ENCODE data around the gene TMEM134. TPM values are rescaled to one million over a fixed set of nuclear protein-coding genes. Genes with fewer than 3 reads are reported as not detected.

The TMEM134 gene
- total and polyA plus RNA-seq, 9 of the 15 experiments (the other 6 are each of a cell fraction or from before 2014, with no cell fraction given) = 0.63 to 48.4 (median 10.7) TPM

DNA sequence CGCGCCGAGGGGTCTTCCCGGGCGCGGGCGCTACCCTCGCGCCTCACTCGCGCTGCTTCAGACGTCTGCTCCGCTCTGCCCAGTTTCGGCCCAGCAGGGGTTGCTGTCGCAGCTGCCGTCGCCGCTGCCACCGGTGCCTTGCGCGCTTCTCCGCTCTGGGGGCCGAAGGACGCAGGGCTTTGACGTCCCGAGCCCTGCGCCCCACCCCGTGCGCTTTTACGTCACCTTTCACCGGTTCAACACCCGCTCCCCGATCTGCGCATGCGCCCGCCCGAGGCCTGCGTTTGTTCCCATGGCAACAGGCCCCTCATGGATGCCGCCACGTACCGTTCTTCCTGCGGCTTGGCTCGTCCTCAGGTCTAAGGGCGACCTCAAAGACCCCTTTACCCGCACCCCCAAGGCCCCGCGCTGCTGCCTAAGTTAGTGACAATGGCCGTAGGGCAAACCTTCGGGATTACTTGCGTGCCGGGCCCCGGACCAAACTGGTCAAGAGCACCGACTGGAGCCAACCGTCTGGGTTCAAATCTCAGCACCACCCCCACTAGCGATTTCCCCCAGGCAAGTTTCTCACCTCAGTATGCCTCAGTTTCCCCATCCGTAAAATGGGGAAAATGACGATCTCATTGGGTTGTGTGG, 39.6 kb upstream of the TMEM134 start (continued):
- TF ChIP-seq SIX5 (IDR thresholded peaks at IDR 0.05; ENCODE audit: borderline replicate concordance in 1 of 2, insufficient read depth in 1 of 2, low read depth in 1 of 2, low read length in 2 of 2) (no peak), ILK (tag; IDR thresholded peaks at IDR 0.05; ENCODE audit: borderline replicate concordance, low read depth) (no peak), TEAD4 (IDR thresholded peaks at IDR 0.05; ENCODE audit: low read length) (no peak), TEAD4 (CRISPR knock-in tag; IDR thresholded peaks at IDR 0.05; ENCODE audit: borderline replicate concordance) (no peak), FOXK2 (conservative IDR thresholded peaks at IDR 0.05 in 1 of 2, IDR thresholded peaks at IDR 0.05 in 1 of 2; ENCODE audit: low read depth in 2 of 2) (peak in 1 of 2 experiments; percentile 22), ZNF274 (IDR thresholded peaks at IDR 0.05; ENCODE audit: borderline replicate concordance, low read depth, low read length) (peak; percentile 19; the same call in 1 of the 2 replicates), POLR2G (IDR thresholded peaks at IDR 0.05; ENCODE audit: low read depth, low read length) (no peak), SAFB (IDR thresholded peaks at IDR 0.05; ENCODE audit: borderline replicate concordance, low read depth, low read length) (no peak), ZNF282 (CRISPR knock-in tag; IDR thresholded peaks at IDR 0.05) (no peak), ZNF24 (IDR thresholded peaks at IDR 0.05) (no peak; the same call in 1 of the 2 replicates), SIN3A (IDR thresholded peaks at IDR 0.05; ENCODE audit: borderline replicate concordance in 2 of 2, control insufficient read depth in 1 of 2, low read depth in 2 of 2, low read length in 2 of 2) (peak; percentile 60 to 70; a peak in 2 of 4 replicates), RBM25 (IDR thresholded peaks at IDR 0.05; ENCODE audit: low read depth, low read length, severe bottlenecking) (no peak), GATAD2B (IDR thresholded peaks at IDR 0.05; ENCODE audit: borderline replicate concordance) (no peak), ZNF3 (CRISPR knock-in tag; IDR thresholded peaks at IDR 0.05) (no peak), PURB (CRISPR knock-in tag; IDR thresholded peaks at IDR 0.05; ENCODE audit: low read depth) (no peak), HSF4 (CRISPR knock-in tag; IDR thresholded peaks at IDR 0.05; ENCODE audit: borderline replicate concordance) (no peak)
- TF ChIP-seq, protein P1, sequence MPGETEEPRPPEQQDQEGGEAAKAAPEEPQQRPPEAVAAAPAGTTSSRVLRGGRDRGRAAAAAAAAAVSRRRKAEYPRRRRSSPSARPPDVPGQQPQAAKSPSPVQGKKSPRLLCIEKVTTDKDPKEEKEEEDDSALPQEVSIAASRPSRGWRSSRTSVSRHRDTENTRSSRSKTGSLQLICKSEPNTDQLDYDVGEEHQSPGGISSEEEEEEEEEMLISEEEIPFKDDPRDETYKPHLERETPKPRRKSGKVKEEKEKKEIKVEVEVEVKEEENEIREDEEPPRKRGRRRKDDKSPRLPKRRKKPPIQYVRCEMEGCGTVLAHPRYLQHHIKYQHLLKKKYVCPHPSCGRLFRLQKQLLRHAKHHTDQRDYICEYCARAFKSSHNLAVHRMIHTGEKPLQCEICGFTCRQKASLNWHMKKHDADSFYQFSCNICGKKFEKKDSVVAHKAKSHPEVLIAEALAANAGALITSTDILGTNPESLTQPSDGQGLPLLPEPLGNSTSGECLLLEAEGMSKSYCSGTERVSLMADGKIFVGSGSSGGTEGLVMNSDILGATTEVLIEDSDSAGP (CRISPR knock-in tag; IDR thresholded peaks at IDR 0.05) = no peak
- TF ChIP-seq, protein P2, sequence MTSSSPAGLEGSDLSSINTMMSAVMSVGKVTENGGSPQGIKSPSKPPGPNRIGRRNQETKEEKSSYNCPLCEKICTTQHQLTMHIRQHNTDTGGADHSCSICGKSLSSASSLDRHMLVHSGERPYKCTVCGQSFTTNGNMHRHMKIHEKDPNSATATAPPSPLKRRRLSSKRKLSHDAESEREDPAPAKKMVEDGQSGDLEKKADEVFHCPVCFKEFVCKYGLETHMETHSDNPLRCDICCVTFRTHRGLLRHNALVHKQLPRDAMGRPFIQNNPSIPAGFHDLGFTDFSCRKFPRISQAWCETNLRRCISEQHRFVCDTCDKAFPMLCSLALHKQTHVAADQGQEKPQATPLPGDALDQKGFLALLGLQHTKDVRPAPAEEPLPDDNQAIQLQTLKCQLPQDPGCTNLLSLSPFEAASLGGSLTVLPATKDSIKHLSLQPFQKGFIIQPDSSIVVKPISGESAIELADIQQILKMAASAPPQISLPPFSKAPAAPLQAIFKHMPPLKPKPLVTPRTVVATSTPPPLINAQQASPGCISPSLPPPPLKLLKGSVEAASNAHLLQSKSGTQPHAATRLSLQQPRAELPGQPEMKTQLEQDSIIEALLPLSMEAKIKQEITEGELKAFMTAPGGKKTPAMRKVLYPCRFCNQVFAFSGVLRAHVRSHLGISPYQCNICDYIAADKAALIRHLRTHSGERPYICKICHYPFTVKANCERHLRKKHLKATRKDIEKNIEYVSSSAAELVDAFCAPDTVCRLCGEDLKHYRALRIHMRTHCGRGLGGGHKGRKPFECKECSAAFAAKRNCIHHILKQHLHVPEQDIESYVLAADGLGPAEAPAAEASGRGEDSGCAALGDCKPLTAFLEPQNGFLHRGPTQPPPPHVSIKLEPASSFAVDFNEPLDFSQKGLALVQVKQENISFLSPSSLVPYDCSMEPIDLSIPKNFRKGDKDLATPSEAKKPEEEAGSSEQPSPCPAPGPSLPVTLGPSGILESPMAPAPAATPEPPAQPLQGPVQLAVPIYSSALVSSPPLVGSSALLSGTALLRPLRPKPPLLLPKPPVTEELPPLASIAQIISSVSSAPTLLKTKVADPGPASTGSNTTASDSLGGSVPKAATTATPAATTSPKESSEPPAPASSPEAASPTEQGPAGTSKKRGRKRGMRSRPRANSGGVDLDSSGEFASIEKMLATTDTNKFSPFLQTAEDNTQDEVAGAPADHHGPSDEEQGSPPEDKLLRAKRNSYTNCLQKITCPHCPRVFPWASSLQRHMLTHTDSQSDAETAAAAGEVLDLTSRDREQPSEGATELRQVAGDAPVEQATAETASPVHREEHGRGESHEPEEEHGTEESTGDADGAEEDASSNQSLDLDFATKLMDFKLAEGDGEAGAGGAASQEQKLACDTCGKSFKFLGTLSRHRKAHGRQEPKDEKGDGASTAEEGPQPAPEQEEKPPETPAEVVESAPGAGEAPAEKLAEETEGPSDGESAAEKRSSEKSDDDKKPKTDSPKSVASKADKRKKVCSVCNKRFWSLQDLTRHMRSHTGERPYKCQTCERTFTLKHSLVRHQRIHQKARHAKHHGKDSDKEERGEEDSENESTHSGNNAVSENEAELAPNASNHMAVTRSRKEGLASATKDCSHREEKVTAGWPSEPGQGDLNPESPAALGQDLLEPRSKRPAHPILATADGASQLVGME (CRISPR knock-in tag; IDR thresholded peaks at IDR 0.05) = 0 out of 2 replicates have a peak, but pooled peaks have one; percentile 61
- TF ChIP-seq, protein P3, sequence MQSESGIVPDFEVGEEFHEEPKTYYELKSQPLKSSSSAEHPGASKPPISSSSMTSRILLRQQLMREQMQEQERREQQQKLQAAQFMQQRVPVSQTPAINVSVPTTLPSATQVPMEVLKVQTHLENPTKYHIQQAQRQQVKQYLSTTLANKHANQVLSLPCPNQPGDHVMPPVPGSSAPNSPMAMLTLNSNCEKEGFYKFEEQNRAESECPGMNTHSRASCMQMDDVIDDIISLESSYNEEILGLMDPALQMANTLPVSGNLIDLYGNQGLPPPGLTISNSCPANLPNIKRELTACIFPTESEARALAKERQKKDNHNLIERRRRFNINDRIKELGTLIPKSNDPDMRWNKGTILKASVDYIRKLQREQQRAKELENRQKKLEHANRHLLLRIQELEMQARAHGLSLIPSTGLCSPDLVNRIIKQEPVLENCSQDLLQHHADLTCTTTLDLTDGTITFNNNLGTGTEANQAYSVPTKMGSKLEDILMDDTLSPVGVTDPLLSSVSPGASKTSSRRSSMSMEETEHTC (IDR thresholded peaks at IDR 0.05) = peak; percentile 58; the same call in 1 of the 2 replicates

Data from K562 (cell line).